ENCODE measurements around the gene PDE6C. TPM values are rescaled to one million over a fixed set of nuclear protein-coding genes. Genes with fewer than 3 reads are reported as not detected.

PDE6C gene
- polyA plus RNA-seq, 1 experiment = not detected

DNA sequence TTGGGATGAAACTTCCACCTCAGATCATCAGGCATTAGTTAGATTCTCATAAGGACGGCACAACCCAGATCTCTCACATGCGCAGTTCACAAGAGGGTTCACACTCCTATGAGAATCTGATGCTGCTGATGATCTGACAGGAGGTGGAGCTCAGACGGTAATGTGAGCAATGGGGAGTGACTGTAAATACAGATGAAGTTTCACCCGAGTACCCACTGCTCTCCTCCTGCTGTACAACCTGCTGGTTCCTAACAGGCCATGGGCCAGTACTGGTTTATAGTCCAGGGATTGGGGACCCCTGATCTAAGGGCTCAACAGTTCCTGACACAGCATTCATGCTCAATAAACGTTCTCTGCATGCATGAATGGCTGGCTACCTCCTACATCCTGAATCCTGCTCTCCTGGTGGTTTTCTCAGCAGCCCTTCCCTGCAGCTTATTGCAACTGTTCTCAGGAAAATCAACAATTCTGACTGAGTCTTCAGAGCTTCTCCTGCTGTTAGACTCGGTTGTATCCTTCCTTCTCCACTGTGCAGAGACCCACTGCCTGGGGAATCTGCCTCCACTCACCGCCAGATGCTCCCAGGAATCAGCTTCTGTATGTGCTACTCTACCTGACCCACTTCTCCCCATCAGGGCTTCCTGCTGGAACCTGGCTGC lies 17.4 kb downstream of the PDE6C start:
- POLR2A ChIA-PET = no interaction called here
- no peak overlapping the region for H3K4me3 ChIP-seq (ENCODE audit: low read depth, low read length)
- CTCF ChIA-PET = no interaction called here
- no peaks in the 10 kb centered on the region for H3K36me3 ChIP-seq (ENCODE audit: control insufficient read depth, insufficient read depth, low read length)
- TF ChIP-seq, protein P1, sequence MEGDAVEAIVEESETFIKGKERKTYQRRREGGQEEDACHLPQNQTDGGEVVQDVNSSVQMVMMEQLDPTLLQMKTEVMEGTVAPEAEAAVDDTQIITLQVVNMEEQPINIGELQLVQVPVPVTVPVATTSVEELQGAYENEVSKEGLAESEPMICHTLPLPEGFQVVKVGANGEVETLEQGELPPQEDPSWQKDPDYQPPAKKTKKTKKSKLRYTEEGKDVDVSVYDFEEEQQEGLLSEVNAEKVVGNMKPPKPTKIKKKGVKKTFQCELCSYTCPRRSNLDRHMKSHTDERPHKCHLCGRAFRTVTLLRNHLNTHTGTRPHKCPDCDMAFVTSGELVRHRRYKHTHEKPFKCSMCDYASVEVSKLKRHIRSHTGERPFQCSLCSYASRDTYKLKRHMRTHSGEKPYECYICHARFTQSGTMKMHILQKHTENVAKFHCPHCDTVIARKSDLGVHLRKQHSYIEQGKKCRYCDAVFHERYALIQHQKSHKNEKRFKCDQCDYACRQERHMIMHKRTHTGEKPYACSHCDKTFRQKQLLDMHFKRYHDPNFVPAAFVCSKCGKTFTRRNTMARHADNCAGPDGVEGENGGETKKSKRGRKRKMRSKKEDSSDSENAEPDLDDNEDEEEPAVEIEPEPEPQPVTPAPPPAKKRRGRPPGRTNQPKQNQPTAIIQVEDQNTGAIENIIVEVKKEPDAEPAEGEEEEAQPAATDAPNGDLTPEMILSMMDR (IDR thresholded peaks at IDR 0.05; ENCODE audit: insufficient read depth, low read depth, low read length) = no peak
- peaks cover 9% of the 10 kb centered on the region for H3K27me3 ChIP-seq (ENCODE audit: control insufficient read depth, insufficient read depth, low read length)
- DNase-seq (ENCODE audit: low read depth) = no peak

DNA sequence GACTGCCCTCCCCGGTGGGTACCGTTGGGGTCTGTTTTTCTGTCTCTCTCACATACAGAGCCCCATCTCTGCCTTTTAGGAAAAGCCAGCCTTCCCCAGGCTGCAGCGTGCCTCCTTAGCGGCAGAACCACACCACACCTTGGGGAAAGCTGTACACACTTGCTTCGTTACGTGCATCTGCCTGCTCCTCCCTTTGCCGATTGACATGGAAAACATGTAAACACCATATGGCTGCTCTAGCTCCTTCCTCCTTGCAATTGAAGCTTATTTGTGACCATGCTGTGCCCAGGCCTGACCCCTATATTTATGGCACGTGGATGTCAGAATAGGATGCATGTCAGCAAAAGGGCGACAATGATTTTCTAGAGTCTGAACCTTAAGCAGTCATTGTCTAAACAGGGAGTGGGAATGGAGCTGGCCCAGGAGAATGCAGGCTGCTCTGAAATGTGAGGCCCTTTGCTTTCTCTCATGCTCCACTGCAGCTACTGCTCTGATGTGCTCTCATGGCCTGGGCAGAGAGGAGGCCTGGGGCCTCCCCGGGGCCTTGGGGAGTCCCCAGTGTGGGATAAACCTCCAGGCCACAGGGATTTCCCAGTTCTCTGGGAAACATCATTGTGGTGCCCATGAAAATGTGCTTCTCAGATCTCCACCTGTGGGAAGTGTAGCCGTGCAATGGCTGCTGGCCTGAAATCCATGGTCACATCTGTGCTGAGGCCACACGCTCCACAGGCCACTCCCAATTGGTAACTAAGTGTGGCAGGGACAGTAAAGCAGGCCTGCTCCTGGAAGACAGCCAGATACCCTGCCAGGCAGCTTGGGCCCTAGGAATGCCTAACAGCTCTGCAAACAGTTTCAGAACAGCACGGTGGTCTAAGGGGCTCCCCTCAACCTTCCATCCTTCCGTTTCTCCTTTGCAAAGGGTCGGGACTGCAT lies 18.6 kb downstream of the PDE6C start:
- Histone ChIP-seq H3K36me3 (ENCODE audit: control insufficient read depth, insufficient read depth, low read length) (no peaks in the 10 kb centered on the region), H3K27me3 (ENCODE audit: control insufficient read depth, insufficient read depth, low read length) (peaks cover 9% of the 10 kb centered on the region), H3K4me3 (ENCODE audit: low read depth, low read length) (no peak overlapping the region)
- ChIA-PET CTCF (no interaction called here), POLR2A (no interaction called here)
- TF ChIP-seq, protein P1 (IDR thresholded peaks at IDR 0.05; ENCODE audit: insufficient read depth, low read depth, low read length) = no peak
- DNase-seq (ENCODE audit: low read depth) = no peak

DNA sequence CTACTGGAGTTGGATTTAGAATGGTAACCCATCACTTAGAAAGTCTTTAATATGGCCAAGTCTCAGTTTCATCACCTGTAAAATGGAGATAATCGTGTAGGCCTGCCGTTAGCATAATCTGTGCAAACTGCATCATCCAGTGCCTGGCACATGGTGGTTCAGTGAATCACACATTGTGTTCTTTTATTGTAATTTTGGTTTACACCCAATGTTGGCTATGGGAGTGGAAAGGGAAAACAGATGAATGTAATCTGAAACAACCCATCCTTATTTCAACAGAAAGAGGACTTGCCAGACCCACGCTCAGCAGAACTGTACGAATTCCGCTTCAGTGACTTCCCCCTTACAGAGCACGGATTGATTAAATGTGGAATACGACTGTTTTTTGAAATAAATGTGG lies 27.5 kb downstream of the PDE6C start:
- CTCF ChIA-PET = no interaction called here
- no peak overlapping the region for H3K4me3 ChIP-seq (ENCODE audit: low read depth, low read length)
- no peaks in the 10 kb centered on the region for H3K36me3 ChIP-seq (ENCODE audit: control insufficient read depth, insufficient read depth, low read length)
- peaks cover 1% of the 10 kb centered on the region; the same call in 1 of the 2 replicates for H3K27me3 ChIP-seq (ENCODE audit: control insufficient read depth, insufficient read depth, low read length)
- POLR2A ChIA-PET = no interaction called here
- no peak for DNase-seq (ENCODE audit: low read depth)
- TF ChIP-seq, protein P1 (IDR thresholded peaks at IDR 0.05; ENCODE audit: insufficient read depth, low read depth, low read length) = no peak

DNA sequence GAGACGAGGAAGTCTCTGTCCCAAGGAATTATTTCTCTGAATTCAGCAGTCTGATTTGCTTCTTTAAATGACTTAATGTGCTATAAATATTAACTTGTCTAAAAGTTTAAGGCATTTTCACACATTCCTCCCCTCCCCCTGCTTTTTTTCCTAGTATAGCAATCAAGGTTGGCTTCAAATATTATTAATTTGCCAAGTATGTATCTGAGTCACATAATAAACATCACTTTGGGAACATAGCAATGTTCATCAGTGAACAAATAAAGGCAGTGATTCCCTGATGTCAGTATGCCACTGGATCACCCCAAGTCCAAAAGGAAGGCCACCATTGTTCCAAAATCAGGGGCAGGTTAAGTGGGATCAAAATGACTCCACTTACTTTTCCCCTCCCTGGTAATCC lies 40.5 kb downstream of the PDE6C start:
- TF ChIP-seq, protein P1 (IDR thresholded peaks at IDR 0.05; ENCODE audit: insufficient read depth, low read depth, low read length) = no peak
- DNase-seq (ENCODE audit: low read depth) = no peak

DNA sequence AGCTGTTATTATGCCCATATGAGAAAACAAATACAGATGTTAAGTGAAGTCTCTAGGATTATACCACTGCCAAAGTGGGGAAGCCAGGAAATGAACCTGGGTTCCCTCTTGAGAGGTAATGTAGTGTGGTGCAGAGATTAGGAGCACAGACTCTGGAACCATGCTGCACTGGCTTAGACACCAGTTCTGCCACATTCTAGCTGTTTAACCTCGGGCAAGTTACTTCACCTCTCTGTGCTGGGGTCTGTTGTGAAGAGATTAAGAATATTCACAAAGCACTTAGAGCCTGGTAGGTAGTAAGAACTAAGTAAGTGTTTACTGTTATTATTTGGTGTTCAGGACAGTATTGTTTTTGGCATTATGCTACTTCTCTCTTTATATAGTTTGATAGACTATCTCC lies 41.9 kb downstream of the PDE6C start:
- CTCF ChIA-PET = interaction anchor here (1.1 kb wide), 1 partner anchor 25 kb away, joined by 3 read pairs; no protein-coding TSS in a partner anchor
- no peaks in the 10 kb centered on the region for H3K36me3 ChIP-seq (ENCODE audit: control insufficient read depth, insufficient read depth, low read length)

More for the DNA sequence above, 40.5 kb downstream of the PDE6C start:
- ChIA-PET CTCF (no interaction called here), POLR2A (no interaction called here)
- no peaks in the 10 kb centered on the region for H3K27me3 ChIP-seq (ENCODE audit: control insufficient read depth, insufficient read depth, low read length)
- H3K36me3 ChIP-seq (ENCODE audit: control insufficient read depth, insufficient read depth, low read length) = no peaks in the 10 kb centered on the region
- no peak overlapping the region for H3K4me3 ChIP-seq (ENCODE audit: low read depth, low read length)

More for the DNA sequence above, 41.9 kb downstream of the PDE6C start:
- POLR2A ChIA-PET = no interaction called here
- Histone ChIP-seq H3K27me3 (ENCODE audit: control insufficient read depth, insufficient read depth, low read length) (no peaks in the 10 kb centered on the region), H3K4me3 (ENCODE audit: low read depth, low read length) (no peak overlapping the region)
- no peak for DNase-seq (ENCODE audit: low read depth)
- TF ChIP-seq, protein P1 (IDR thresholded peaks at IDR 0.05; ENCODE audit: insufficient read depth, low read depth, low read length) = no peak

Measured in BJ (cell line).